Measurements from ENCODE around the gene SPTAN1.

SPTAN1 gene

DNA sequence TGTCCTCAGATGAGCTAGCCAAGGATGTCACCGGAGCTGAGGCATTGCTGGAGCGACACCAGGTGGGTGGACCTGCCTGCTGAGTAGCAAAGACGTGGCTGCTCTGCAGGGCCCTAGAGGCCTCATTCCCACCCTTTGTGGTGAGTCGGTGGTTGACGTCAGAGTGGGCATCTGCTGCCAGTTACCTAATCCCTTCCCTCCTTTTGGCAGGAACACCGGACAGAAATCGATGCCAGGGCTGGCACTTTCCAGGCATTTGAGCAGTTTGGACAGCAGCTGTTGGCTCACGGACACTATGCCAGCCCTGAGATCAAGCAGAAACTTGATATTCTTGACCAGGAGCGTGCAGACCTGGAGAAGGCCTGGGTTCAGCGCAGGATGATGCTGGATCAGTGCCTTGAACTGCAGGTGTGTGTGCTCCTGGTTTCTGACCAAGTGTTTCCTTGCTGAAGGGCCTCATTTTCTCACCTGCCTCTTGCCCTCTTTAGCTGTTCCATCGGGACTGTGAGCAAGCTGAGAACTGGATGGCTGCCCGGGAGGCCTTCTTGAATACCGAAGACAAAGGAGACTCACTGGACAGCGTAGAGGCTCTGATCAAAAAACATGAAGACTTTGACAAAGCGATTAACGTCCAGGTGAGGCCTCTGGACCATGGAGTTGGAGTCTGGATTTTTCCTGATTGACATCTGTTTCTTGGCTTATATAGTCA, 55.4 kb downstream of the SPTAN1 start:
- no peak for DNase-seq

DNA sequence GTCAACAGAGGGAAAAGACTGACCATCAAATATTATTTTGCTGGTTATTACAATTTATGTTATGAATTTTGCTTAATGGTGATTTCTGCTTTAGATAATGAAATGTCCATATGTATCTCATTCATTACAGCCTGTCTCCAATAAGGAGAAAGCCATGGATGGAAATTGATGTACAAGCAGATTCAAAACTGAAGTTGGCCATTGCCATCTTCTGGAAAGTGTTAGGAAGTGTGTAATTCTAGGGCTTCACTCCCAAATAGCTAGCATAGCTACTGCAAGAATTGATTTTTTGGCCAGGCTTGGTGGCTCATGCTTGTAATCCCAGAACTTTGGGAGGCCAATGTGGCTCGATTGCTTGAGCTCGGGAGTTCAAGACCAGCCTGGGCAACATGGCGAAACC, 58.5 kb downstream of the SPTAN1 start:
- no peak for DNase-seq

DNA sequence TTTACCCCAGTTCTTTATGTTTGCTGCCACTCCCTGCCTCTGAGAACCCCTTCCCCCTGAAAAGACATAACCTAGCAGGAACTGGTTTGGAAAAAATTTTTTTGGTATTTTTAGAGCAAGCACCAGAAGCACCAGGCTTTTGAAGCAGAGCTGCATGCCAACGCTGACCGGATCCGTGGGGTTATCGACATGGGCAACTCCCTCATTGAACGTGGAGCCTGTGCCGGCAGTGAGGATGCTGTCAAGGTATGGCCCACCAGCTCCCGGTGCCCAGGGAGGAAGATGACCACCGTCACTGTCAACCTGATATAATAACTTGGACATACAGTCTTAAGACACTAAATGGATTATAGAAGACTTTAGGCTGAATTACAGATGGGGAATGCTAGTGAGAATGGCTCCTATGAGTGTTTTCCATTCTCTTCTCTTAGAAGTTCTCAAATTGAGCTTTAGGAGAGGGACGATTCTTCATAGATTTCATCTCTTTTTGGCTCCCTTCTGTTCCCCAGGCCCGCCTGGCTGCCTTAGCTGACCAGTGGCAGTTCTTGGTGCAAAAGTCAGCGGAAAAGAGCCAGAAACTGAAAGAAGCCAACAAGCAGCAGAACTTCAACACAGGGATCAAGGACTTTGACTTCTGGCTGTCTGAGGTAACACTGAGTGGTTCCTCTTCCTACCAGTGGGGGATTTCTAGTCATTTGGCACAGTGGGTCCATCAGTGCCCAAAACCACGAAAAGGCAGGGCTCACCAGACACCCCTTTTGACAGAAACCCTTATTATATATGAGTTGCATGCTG, 59.4 kb downstream of the SPTAN1 start:
- no peak for DNase-seq

DNA sequence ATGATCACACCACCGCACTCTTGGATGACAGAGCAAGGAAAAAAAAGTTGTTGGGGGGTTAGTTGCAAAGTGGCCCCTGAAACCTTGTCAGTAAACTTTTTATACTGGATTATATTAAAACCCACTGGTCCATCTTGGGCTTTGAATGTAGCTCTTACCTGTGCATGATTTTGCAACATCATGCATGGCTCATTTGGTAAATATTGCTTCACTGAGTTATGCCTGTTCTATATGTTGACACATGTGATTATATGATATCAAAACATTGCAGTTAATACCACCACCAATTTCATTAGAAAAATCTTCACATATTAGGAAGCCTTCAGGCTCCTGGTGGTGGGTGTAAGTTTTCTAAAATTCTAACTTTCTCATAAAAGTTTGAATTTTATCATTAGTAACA, 62.3 kb downstream of the SPTAN1 start:
- no peak for DNase-seq

DNA sequence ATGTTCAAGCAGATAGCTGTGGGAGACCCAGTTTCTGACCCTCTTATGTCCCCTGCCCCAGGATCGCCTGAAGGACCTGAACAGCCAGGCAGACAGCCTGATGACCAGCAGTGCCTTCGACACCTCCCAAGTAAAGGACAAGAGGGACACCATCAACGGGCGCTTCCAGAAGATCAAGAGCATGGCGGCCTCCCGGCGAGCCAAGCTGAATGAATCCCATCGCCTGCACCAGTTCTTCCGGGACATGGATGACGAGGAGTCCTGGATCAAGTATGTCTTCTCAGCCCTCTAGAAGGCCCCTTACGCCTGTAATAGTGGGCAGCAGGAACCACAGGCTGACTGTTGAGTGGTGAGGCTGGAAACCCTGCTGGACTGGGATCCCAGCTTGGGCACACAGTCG, 63.2 kb downstream of the SPTAN1 start:
- DNase-seq: no peak

DNA sequence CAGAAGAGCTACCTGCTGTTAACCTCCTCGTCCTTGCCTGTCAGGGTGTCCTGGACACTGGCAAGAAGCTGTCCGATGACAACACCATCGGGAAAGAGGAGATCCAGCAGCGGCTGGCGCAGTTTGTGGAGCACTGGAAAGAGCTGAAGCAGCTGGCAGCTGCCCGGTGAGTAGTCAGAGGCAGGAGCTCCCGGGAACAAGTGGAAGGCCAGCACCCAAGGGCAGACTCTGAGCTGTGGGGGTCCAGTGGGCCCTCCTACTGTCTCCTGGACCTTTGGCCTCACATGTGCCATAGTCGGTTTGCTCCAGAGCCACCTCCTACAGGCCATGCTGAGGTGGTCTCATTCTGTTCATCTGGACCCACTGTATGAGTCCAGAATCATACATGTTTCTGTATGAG, 65.6 kb downstream of the SPTAN1 start:
- DNase-seq: no peak

DNA sequence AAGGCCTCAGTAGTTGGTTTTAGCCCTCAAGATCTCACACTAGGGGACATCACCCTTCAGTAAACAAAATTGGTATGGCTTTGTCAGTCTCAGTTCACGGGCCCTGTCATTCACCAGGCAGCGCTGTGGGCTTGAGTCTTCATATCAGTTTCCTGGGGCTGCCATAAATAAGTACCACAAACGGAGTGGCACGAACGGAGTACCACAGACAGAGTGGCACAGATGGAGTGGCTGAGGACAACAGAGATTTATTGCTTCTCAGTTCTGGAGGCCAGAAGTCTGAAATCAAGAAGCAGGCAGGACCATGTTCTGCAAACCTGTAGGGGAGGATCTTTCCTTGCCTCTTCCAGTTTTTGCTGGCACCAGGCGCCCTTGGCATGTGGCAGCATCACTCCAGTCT, 66.7 kb downstream of the SPTAN1 start:
- no peak for DNase-seq

DNA sequence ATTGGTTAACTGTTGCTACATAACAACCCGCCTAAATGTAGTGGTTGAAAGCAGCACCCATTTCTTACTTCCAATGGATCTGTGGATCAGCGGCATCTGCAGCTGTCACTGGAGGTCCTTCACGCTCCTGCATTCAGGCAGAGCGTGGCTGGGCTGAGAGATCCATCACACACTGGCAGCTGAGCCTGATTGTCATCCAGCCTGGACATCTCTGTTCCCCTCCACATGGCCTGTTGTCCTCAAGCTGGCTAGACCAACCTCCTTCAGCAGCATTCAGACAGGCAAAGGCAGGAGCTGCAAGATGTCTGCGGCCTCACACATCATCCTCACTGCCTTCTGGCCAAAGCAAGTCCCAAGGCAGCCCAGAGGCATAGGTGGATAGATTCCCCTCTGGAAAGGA, 67.4 kb downstream of the SPTAN1 start:
- DNase-seq: no peak

DNA sequence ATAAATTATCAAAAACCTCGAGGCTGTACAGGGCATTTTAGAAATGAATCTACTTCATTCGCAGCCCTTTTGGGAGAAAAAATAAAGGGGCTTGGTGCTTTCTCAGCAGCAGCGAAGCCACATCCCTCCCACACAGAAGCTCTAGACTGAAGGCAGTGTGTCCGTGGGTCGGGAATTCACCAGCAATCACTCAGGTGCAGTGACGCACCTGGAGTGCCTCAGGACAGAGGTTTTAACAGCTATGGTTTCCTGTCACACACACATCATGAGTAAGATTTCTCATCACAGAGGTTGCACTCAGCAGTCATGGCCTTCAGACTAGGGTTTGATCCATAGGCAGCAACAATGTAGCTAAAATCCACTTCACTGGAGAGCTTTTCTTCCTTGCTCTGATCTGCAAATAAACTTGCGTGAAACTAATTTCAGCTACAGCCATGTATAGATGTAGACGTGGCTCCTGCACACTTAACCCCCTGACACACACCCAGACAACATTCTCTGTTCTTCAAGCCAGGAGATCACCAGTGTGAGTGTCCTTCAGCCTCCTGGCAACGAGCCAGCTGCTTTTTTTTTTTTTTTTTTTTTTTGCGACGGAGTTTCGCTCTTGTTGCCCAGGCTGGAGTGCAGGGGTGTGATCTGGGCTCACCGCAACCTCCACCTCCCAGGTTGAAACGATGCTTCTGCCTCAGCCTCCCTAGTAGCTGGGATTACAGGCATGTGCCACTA, 69.5 kb downstream of the SPTAN1 start:
- DNase-seq: no peak

DNA sequence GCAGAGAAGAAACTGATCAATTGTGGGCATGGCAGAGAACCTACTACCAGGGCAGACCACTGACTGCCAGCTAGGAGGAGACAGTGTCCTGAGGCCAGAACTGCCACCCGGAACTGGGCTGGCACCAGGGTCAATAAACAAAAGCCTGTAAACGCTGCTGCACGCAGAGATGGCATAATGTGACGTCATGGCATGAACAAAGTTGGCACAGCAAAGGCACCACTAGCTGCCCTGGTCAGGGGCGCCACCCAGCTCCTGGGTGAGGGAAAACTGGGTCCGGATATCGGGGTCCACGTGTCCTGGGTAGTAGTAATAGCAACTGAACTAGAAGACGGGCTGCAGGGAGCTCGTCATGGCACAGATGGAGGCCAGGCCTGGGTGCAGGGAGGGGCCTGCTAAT, 72.2 kb downstream of the SPTAN1 start:
- DNase-seq: no peak

DNA sequence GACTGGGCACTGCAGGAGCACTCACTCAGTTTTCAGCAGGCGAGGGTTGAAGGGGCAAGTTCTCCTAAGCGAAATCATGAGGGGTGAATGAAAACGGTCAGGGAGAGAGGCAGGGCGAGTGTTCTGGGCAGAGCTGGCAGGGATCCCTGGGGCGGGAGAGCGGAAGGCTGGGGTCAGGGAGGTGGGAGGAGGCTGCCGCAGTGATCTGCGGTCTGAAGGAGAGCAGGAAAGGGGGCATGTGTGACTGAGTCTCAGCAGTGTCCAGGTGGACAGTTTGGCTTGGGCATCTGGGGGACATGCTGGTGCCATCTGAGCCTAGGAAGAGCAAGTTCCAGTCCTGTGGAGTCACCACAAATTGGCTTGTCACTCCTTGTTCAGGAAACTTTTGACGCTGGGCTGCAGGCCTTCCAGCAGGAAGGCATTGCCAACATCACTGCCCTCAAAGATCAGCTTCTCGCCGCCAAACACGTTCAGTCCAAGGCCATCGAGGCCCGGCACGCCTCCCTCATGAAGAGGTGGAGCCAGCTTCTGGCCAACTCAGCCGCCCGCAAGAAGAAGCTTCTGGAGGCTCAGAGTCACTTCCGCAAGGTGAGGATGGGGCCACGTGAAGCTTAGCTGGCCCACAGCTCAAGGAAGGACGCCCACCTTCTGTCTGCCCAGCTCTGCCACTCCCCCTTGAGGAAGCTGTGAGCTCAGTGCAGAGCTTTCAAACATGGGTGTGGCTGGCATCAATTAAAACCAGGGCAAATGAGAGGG, 73.2 kb downstream of the SPTAN1 start:
- DNase-seq: no peak

DNA sequence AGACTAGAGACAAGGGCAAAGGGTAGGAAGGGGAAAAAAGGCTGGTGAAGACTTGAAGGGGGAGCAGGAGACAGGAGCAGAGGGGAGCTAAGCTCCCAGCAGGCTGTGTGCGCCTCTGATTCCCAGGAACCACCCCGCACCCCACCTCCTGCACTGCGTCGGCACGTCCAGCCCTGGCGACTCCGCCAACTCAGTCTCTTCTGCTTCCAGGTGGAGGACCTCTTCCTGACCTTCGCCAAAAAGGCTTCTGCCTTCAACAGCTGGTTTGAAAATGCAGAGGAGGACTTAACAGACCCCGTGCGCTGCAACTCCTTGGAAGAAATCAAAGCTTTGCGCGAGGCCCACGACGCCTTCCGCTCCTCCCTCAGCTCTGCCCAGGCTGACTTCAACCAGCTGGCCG, 73.8 kb downstream of the SPTAN1 start:
- DNase-seq: no peak

DNA sequence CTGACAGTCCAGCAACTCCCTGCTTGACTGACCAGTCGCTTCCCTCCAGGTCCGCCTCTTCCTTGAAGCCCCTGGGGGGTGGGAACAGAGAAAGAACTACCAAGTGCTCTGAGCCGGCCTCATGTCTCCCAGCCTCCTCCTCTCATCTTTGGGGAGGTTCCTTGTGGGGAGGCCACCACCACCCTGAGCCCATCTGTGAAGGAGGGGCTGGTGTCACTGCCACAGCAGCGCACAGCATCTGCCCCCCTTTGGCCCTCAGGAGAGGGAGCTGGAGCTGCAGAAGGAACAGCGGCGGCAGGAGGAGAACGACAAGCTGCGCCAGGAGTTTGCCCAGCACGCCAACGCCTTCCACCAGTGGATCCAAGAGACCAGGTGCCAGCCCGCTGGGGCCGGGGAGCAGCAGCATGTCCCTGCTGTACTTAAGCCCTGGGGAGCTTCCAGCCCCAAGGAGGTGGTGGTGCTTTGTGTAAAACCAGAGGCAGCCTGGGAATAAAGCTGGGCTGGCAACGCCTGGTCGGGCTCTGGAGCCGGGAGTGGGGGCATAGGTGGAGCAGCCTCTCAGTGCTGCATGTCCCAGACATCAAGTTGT, 74.8 kb downstream of the SPTAN1 start:
- no peak for DNase-seq

DNA sequence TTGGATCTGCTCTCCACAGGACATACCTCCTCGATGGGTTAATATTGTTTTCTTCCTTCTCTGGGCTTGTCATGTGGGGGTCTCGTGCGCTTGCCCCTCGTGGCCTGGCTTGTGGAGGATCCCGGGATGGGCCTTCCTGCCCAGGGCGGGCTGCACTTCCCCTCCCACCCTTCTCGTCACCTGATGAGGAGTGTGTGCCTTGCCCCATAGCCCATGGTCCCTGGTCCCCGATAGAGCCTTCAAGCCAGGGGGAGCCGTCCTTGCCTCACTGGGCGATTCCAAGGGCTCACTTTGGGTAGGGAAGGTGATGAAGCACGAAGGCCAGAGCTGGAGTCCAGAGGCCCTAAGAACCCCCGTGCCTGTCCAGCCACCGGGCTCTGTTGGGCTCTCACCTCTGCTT, 75.5 kb downstream of the SPTAN1 start:
- no peak for DNase-seq

DNA sequence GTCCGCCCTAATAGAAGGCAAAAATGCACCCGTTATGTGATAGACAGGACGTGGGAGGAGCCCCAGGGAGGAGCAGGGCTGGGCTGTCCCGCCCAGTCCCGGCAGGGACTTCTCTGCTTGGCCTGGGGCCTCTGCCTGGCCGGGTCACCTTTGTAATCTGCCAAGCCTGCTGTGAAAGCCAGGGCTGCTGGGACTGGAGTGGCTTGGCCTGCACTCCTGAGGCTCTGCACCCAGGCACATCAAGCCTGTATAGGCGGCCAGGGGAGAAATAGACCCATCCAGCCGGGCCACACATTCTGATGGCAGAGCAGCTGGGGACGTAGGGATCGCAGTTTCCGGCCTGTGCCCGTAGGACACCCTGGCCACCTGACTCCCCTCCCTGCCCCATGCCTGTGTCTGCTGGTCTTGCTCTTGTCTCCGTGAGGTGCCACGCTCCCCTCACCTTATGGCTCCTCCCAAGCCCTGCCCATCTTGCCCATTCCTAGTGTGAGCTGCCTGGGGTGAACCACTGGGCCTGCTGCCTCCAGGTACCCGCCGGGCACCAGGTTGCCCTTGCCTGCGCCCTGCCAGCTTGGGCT, 76.2 kb downstream of the SPTAN1 start:
- DNase-seq: no peak

DNA sequence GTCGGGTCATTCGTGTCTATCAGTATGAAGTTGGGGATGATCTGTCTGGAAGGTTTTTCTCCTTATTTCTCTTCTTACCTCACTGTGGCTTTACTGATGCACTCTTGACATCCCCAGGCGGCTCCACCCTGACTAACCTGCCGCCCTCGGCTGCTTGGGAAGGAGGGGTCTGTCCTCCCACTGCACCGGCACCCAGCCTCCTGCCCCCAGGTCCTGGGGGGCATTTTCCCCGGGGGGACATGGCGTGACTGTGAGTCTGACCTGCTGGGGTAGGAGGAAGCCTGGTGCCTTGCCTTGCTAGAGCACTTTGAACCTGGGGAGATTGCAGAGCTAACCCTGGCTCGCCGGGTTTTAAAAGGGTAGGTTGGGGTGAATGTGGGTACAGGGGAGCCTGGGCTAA, 76.7 kb downstream of the SPTAN1 start:
- DNase-seq: no peak

DNA sequence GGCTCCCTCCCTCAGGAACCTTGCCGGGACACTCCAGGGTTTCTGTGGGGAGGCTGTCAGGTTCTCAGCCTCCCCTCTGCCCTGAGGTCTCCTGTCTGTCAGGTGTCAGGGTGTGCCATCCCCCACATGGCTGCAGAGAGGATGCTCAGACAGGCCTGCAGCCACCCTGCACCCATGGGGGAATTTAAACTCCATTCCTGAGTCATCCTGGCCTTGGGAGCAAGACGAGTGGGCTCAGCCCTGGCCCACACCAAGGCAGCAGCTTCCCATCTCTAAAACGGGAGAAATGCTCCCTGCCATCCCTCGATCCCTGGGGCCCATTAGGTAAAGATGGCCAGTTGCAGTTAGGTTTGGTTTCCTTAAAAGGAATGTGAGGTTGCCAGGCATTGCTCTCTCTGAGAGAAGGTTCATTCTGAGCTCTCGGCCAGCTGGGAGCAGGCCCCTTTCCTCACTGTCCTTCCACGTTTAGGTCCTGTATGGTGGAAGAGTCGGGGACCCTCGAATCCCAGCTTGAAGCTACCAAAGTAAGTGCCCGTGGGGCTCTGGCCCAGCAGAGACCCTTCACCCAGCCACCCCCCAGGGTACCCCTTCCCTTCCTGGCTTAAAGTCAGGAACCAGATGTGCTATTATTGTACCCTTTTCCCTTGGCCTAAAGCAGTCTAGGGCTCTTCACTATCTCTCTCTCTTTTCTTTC, 77.6 kb downstream of the SPTAN1 start:
- DNase-seq: no peak

DNA sequence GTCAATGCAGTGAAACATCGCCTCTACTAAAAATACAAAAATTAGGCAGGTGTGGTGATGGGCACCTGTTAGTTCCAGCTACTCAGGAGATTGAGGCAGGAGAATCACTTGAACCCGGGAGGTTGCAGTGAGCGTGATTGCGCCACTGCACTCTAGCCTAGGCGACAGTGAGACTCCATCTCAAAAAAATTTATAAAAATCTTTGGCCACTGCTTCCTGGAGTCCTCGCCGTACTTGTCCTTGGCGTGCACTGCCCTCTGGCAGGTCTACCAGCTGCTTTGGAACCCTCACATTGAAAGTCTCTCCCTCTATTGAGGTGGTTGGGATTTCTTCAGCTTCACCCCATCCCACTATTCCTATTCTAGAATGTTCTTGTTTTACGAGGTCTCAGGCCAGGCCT, 79.2 kb downstream of the SPTAN1 start:
- no peak for DNase-seq

DNA sequence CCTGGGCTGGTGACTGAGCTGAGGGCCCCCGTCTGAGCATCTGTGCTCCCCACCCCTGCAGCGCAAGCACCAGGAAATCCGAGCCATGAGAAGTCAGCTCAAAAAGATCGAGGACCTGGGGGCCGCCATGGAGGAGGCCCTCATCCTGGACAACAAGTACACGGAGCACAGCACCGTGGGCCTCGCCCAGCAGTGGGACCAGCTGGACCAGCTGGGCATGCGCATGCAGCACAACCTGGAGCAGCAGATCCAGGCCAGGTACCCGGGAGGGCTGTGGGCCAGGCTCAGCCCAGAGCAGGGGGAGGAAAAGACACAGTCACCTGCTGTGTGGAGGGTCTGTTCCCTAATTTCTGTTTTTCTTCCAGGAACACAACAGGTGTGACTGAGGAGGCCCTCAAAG, 79.7 kb downstream of the SPTAN1 start:
- no peak for DNase-seq

DNA sequence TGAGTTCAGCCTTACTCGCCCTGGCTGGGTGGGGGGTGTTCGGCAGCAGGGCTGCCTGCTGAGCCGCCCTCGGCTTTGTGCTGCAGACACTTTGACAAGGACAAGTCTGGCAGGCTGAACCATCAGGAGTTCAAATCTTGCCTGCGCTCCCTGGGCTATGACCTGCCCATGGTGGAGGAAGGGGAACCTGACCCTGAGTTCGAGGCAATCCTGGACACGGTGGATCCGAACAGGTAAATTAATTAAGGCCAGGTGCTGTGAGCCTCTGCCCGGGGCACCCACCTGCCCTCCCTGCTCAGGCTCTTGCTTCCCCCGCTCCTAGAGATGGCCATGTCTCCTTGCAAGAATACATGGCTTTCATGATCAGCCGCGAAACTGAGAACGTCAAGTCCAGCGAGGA, 80.1 kb downstream of the SPTAN1 start:
- no peak for DNase-seq

DNA sequence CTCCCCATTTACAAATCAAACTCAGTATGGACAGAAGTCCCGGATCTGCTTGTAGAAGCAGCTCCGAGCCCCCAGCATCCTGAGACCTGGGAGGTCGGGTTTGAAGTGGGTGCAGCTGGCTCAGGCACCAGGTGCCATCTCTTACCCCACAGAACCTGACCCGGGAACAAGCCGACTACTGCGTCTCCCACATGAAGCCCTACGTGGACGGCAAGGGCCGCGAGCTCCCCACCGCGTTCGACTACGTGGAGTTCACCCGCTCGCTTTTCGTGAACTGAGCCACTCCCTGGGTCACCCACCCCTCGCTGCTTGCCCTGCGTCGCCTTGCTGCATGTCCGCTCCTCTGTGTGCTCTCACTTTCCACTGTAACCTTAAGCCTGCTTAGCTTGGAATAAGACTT, 80.7 kb downstream of the SPTAN1 start:
- no peak for DNase-seq

DNA sequence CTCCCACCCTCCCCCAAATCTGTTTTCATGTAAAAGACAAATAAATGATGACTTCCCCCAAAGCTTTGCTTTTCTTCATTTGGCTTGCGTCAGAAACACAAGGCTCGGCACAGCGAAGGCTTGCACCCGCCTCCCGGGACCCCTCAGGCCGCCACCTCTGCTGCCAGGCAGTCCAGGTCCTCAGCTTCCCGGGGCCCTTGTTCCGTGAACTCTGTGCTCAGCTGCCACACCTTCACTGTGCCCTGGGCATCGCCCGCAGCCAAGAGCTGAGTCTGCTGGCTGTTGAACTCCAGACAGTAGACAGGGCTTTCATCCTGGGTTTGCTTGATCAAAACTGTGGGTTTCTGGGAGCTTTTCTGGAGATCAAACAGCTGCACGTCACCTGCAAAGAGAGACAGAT, 81.2 kb downstream of the SPTAN1 start:
- no peak for DNase-seq
